DMS153 treated with DMSO at 0.1 percent for 48 hours (cell line): ENCODE data around the gene PJVK.
"Not testable (repeated sequence)": the region's sequence is repeated elsewhere in the genome, so short reads cannot be mapped to it uniquely, and the experiment has no call there.

Experiments
- DNase-seq: peaks from one replicate; lab custom pipeline; 2025; ENCODE audit not compliant: unreplicated experiment; lab: John Stamatoyannopoulos, UW

The PJVK gene

GRCh38 chr2:178450774-178451525 is at the start of gene PJVK, which contains the start of gene PRKRA:
Gene PJVK, plus strand, starts transcription at chr2:178451378. Its CDS starts 2,032 bp downstream, at chr2:178453410.
Gene PRKRA, minus strand, starts transcription at chr2:178451175. Its CDS starts 145 bp downstream, at chr2:178451030.
- DNase-seq = peak; percentile 94

- no peak for DNase-seq
Measured at GRCh38 chr2:178401994-178402437, 49.2 kb upstream of the PJVK start.

GRCh38 chr2:178403671-178404306 is 47.4 kb upstream of the PJVK start:
- no peak for DNase-seq

GRCh38 chr2:178404368-178404767 is 46.8 kb upstream of the PJVK start:
- DNase-seq = peak; percentile 17

- DNase-seq = no peak
Measured at GRCh38 chr2:178409261-178409660, 41.9 kb upstream of the PJVK start.

GRCh38 chr2:178412047-178412446 is 39.1 kb upstream of the PJVK start:
- DNase-seq = no peak

- not testable (repeated sequence) for DNase-seq
Measured at GRCh38 chr2:178412453-178412852, 38.7 kb upstream of the PJVK start.

- peak; percentile 58 for DNase-seq
Measured at GRCh38 chr2:178413472-178414265, 37.5 kb upstream of the PJVK start.

GRCh38 chr2:178414266-178415247 is 36.6 kb upstream of the PJVK start:
- peak; percentile 92 for DNase-seq

- no peak for DNase-seq
Measured at GRCh38 chr2:178415979-178416378, 35.2 kb upstream of the PJVK start.

GRCh38 chr2:178417916-178418315 is 33.3 kb upstream of the PJVK start:
- DNase-seq = no peak

- DNase-seq = no peak
Measured at GRCh38 chr2:178418426-178418825, 32.8 kb upstream of the PJVK start.

GRCh38 chr2:178419123-178419522 is 32.1 kb upstream of the PJVK start:
- DNase-seq = peak; percentile 30

GRCh38 chr2:178420463-178420999 is 30.6 kb upstream of the PJVK start:
- no peak for DNase-seq

- DNase-seq = no peak
Measured at GRCh38 chr2:178422097-178422496, 29.1 kb upstream of the PJVK start.

- not testable (repeated sequence) for DNase-seq
Measured at GRCh38 chr2:178423746-178424145, 27.4 kb upstream of the PJVK start.

GRCh38 chr2:178425255-178425827 is 25.8 kb upstream of the PJVK start:
- DNase-seq = no peak

GRCh38 chr2:178426388-178426787 is 24.8 kb upstream of the PJVK start:
- no peak for DNase-seq

GRCh38 chr2:178427458-178427857 is 23.7 kb upstream of the PJVK start:
- no peak for DNase-seq

- no peak for DNase-seq
Measured at GRCh38 chr2:178428396-178428806, 22.8 kb upstream of the PJVK start.
